Pulmonary artery endothelial cell (primary cell): ENCODE measurements around the gene IGLON5. TPM values are rescaled to one million over a fixed set of nuclear protein-coding genes. Genes with fewer than 3 reads are reported as not detected.

Source experiments
- total RNA-seq: library from RNA; depleted of rRNA; stranded (reverse); fragments of >200 nt; gene quantifications from 2 replicates; pipeline ENCODE4 v1.2.3, GENCODE V29; 2014

Gene IGLON5
- total RNA-seq, 1 donor from 2014 or later: not detected

Other genes with a start within 250 kb of the IGLON5 start
- not detected in 2 replicates for gene KLK13, start 246.6 kb upstream of the IGLON5 start, total RNA-seq
- not detected in 2 replicates for gene KLK14, start 228.8 kb upstream of the IGLON5 start, total RNA-seq
- 6.6 and 10.2 TPM in 2 replicates for gene CTU1, start 203.2 kb upstream of the IGLON5 start, total RNA-seq
- gene SIGLEC9, start 186.7 kb upstream of the IGLON5 start, total RNA-seq: not detected in 2 replicates
- not detected in 2 replicates for gene SIGLEC7, start 169.3 kb upstream of the IGLON5 start, total RNA-seq
- gene CD33, start 86.6 kb upstream of the IGLON5 start, total RNA-seq: not detected in 2 replicates
- not detected in 2 replicates for gene SIGLECL1, start 60.6 kb upstream of the IGLON5 start, total RNA-seq
- gene VSIG10L, start 30.5 kb downstream of the IGLON5 start, total RNA-seq: 0.04 and 0.07 TPM in 2 replicates
- gene ETFB, start 54.7 kb downstream of the IGLON5 start, total RNA-seq: 65.6 and 66.1 TPM in 2 replicates
- not detected in 2 replicates for gene CLDND2, start 57.4 kb downstream of the IGLON5 start, total RNA-seq
- gene NKG7, start 61.0 kb downstream of the IGLON5 start, total RNA-seq: not detected in 2 replicates
- gene LIM2, start 76.3 kb downstream of the IGLON5 start, total RNA-seq: not detected in 2 replicates
- not detected in 2 replicates for gene C19orf84, start 78.9 kb downstream of the IGLON5 start, total RNA-seq
- not detected in 2 replicates for gene SIGLEC10, start 106.0 kb downstream of the IGLON5 start, total RNA-seq
- gene SIGLEC8, start 146.8 kb downstream of the IGLON5 start, total RNA-seq: not detected in 2 replicates
- not detected in 2 replicates for gene CEACAM18, start 166.9 kb downstream of the IGLON5 start, total RNA-seq
- gene SIGLEC12, start 190.2 kb downstream of the IGLON5 start, total RNA-seq: not detected in 2 replicates
- not detected in 2 replicates for gene SIGLEC6, start 220.0 kb downstream of the IGLON5 start, total RNA-seq